Neural progenitor cell (in vitro differentiated cells): Measurements from ENCODE around the gene XRCC3. TPM values are rescaled to one million over a fixed set of nuclear protein-coding genes. Genes with fewer than 3 reads are reported as not detected.

Experiments used
- DNase-seq: peaks from one replicate; pipeline ENCODE4 v3.0.0-alpha.2; 2016; ENCODE audit warnings: low spot score
- H2AFZ ChIP-seq: fragments of 200-600 bp; sonication (generic); replicated peaks from 2 replicates; pipeline ENCODE4 v1.6.1; 2016; ENCODE audit warnings: antibody characterized with exemption
- H3F3A ChIP-seq: fragments of 200-600 bp; sonication (generic); 2 replicates; pipeline ENCODE4 v1.6.1; 2016; ENCODE audit warnings: antibody characterized with exemption, low read depth
- H3K27ac ChIP-seq: fragments of 200-600 bp; sonication (generic); 2 replicates; pipeline ENCODE4 v1.5.1; 2016; ENCODE audit warnings: mild to moderate bottlenecking
- H3K27me3 ChIP-seq: fragments of 200-600 bp; sonication (generic); 2 replicates; pipeline ENCODE4 v1.6.1; 2016; ENCODE audit warnings: mild to moderate bottlenecking, moderate library complexity
- H3K36me3 ChIP-seq: fragments of 200-600 bp; sonication (generic); 2 replicates; pipeline ENCODE4 v1.5.1; 2016
- H3K4me1 ChIP-seq: fragments of 200-600 bp; sonication (generic); 2 replicates; pipeline ENCODE4 v1.6.1; 2016; ENCODE audit warnings: mixed run types
- H3K4me2 ChIP-seq: fragments of 200-600 bp; sonication (generic); 2 replicates; pipeline ENCODE4 v1.6.1; 2016
- H3K4me3 ChIP-seq: fragments of 200-600 bp; sonication (generic); 2 replicates; pipeline ENCODE4 v1.5.1; 2016
- H3K79me2 ChIP-seq: fragments of 200-600 bp; sonication (generic); 2 replicates; pipeline ENCODE4 v1.6.1; 2016; ENCODE audit warnings: low read depth
- H3K9ac ChIP-seq: fragments of 200-600 bp; sonication (generic); 2 replicates; pipeline ENCODE4 v1.6.1; 2016
- H3K9me3 ChIP-seq: fragments of 200-600 bp; sonication (generic); 2 replicates; pipeline ENCODE4 v1.5.1; 2016; ENCODE audit warnings: low read depth
- H4K20me1 ChIP-seq: fragments of 200-600 bp; sonication (generic); 2 replicates; pipeline ENCODE4 v1.6.1; 2016; ENCODE audit warnings: low read depth
- H3K27ac Mint-ChIP-seq: 3 replicates; pipeline ENCODE4 v1.8.0; 2021; ENCODE audit warnings: mixed read lengths
- H3K27me3 Mint-ChIP-seq: 2 replicates; pipeline ENCODE4 v1.8.0; 2022; ENCODE audit warnings: low read depth, mild to moderate bottlenecking, inconsistent platforms, moderate library complexity, mixed read lengths; ENCODE audit not compliant: insufficient read depth
- H3K36me3 Mint-ChIP-seq: 3 replicates; pipeline ENCODE4 v1.8.0; 2021; ENCODE audit warnings: mixed read lengths
- H3K4me1 Mint-ChIP-seq: 3 replicates; pipeline ENCODE4 v1.8.0; 2021; ENCODE audit warnings: mixed read lengths
- H3K4me3 Mint-ChIP-seq: 3 replicates; pipeline ENCODE4 v1.8.0; 2021; ENCODE audit warnings: mild to moderate bottlenecking, moderate library complexity, mixed read lengths
- H3K9me3 Mint-ChIP-seq: 3 replicates; pipeline ENCODE4 v1.8.0; 2020; ENCODE audit warnings: mixed read lengths
- CTCF ChIP-seq: fragments of 200-600 bp; sonication (generic); IDR thresholded peaks from 2 replicates; pipeline ENCODE4 v1.5.1; 2017; ENCODE audit warnings: antibody characterized with exemption, mild to moderate bottlenecking
- EZH2 ChIP-seq: fragments of 200-600 bp; sonication (generic); IDR thresholded peaks from 2 replicates; pipeline ENCODE4 v1.6.1; 2017; ENCODE audit warnings: antibody characterized with exemption, mild to moderate bottlenecking, moderate library complexity
- EZH2phosphoT487 ChIP-seq: fragments of 200-600 bp; sonication (generic); IDR thresholded peaks from 2 replicates; pipeline ENCODE4 v1.6.1; 2017; ENCODE audit warnings: antibody characterized with exemption
- total RNA-seq: library from RNA; depleted of rRNA; stranded (reverse); fragments of >200 nt; gene quantifications from 2 replicates; pipeline ENCODE4 v1.2.3, GENCODE V29; 2015; ENCODE audit warnings: low replicate concordance

XRCC3 gene
- total RNA-seq, 1 donor from 2014 or later, result 59.7 TPM

GRCh38 chr14:103688906-103689902, 26.0 kb downstream of the XRCC3 start:
- H3K4me3 ChIP-seq, result no peak overlapping the region
- Mint-ChIP-seq H3K4me1 (peaks cover 2% of the 10 kb centered on the region), H3K9me3 (no peaks in the 10 kb centered on the region), H3K27ac (no peak overlapping the region), H3K36me3 (peaks cover 20% of the 10 kb centered on the region), H3K4me3 (no peak overlapping the region), H3K27me3 (no peaks in the 10 kb centered on the region)
- no peak overlapping the region for H2AFZ ChIP-seq
- H3K27me3 ChIP-seq, result no peaks in the 10 kb centered on the region
- DNase-seq, result no peak
- no peak for TF ChIP-seq EZH2
- TF ChIP-seq EZH2phosphoT487, result no peak
- TF ChIP-seq CTCF, result no peak
- H3K9me3 ChIP-seq, result no peaks in the 10 kb centered on the region
- no peaks in the 10 kb centered on the region for H3K36me3 ChIP-seq
- H3K9ac ChIP-seq, result peak overlapping the region; percentile 27
- peaks cover 32% of the 10 kb centered on the region for H4K20me1 ChIP-seq
- no peaks in the 10 kb centered on the region for H3K79me2 ChIP-seq
- H3F3A ChIP-seq, result no peaks in the 10 kb centered on the region
- H3K4me2 ChIP-seq, result no peak overlapping the region
- H3K27ac ChIP-seq, result peak overlapping the region; percentile 29
- no peaks in the 10 kb centered on the region for H3K4me1 ChIP-seq

DNA sequence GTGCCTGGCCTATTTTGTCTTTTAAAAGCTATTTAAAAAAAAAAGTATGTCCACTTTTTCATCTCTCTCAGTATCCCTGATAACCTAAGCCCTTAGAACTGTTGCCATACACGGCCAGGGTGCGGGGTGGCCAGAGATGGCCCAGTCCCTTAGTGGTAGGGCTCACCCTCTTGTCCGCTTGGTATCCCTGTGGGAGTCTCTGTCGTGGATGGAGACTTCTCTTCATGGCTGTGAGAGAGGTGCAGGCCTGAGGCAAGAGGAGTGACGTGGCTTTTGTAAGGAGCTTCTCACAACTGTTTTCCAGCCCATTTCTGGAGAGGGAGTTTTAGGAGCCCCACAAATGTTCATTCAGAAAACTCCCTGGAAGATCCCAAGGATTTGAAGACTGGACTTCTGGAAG, 26.8 kb downstream of the XRCC3 start:
- no peak overlapping the region for H3K27ac Mint-ChIP-seq
- H3K36me3 Mint-ChIP-seq, result peaks cover 18% of the 10 kb centered on the region
- no peaks in the 10 kb centered on the region for H3K27me3 Mint-ChIP-seq
- no peak overlapping the region for H3K4me3 ChIP-seq
- no peak for DNase-seq
- H3K79me2 ChIP-seq, result no peaks in the 10 kb centered on the region
- no peak overlapping the region for H3K9ac ChIP-seq
- TF ChIP-seq CTCF, result no peak
- no peak for TF ChIP-seq EZH2phosphoT487
- no peak for TF ChIP-seq EZH2
- H3K4me1 ChIP-seq, result no peaks in the 10 kb centered on the region
- H3K4me1 Mint-ChIP-seq, result peaks cover 2% of the 10 kb centered on the region
- H3F3A ChIP-seq, result no peaks in the 10 kb centered on the region
- H4K20me1 ChIP-seq, result peaks cover 29% of the 10 kb centered on the region
- no peak overlapping the region for H3K4me2 ChIP-seq
- no peaks in the 10 kb centered on the region for H3K9me3 ChIP-seq
- no peak overlapping the region for H3K27ac ChIP-seq
- no peaks in the 10 kb centered on the region for H3K36me3 ChIP-seq
- no peak overlapping the region for H3K4me3 Mint-ChIP-seq
- H2AFZ ChIP-seq, result no peak overlapping the region
- no peaks in the 10 kb centered on the region for H3K27me3 ChIP-seq
- no peaks in the 10 kb centered on the region for H3K9me3 Mint-ChIP-seq

DNA sequence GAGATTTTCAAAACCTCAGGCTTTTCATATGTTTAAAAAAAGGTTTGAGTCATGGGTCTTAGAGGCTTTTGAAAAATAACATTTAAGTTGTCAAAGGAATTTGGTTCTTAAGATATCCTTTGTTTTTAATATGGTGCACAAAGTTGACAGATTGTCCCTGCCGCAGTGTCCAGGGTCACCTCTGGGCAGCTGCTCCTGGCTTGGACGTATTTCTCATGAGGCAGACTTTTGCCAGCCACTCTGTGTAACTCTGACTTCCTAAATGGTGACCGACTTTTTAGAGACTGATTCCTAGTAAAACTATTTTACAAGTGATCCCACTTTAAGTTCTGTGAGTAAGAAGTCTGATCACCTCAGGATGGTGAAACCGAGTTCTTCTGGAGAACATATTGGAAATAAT, 27.5 kb downstream of the XRCC3 start:
- Mint-ChIP-seq H3K27ac (no peak overlapping the region), H3K27me3 (no peaks in the 10 kb centered on the region), H3K36me3 (peaks cover 18% of the 10 kb centered on the region), H3K9me3 (no peaks in the 10 kb centered on the region), H3K4me1 (peaks cover 2% of the 10 kb centered on the region), H3K4me3 (no peak overlapping the region)
- no peaks in the 10 kb centered on the region for H3F3A ChIP-seq
- DNase-seq, result no peak
- H3K4me2 ChIP-seq, result no peak overlapping the region
- H3K4me3 ChIP-seq, result no peak overlapping the region
- no peak for TF ChIP-seq EZH2
- TF ChIP-seq EZH2phosphoT487, result no peak
- no peak for TF ChIP-seq CTCF
- H3K9ac ChIP-seq, result no peak overlapping the region
- H3K9me3 ChIP-seq, result no peaks in the 10 kb centered on the region
- H3K4me1 ChIP-seq, result no peaks in the 10 kb centered on the region
- no peaks in the 10 kb centered on the region for H3K27me3 ChIP-seq
- H4K20me1 ChIP-seq, result peaks cover 22% of the 10 kb centered on the region
- H3K79me2 ChIP-seq, result no peaks in the 10 kb centered on the region
- no peak overlapping the region for H3K27ac ChIP-seq
- H2AFZ ChIP-seq, result no peak overlapping the region
- H3K36me3 ChIP-seq, result no peaks in the 10 kb centered on the region
